ENCODE data around the gene UGT1A10. TPM values are rescaled to one million over a fixed set of nuclear protein-coding genes. Genes with fewer than 3 reads are reported as not detected.

UGT1A10 gene
- polyA plus RNA-seq, 1 donor from 2014 or later, result not detected

- H3K79me2 ChIP-seq (replicated peaks; ENCODE audit: insufficient read depth, low read length), result no peaks in the 10 kb centered on the region
- no peak overlapping the region for H3K4me2 ChIP-seq (ENCODE audit: low read length)
- no peak overlapping the region for H3K27ac ChIP-seq (ENCODE audit: low read length)
- no peak overlapping the region for H2AFZ ChIP-seq (ENCODE audit: low read depth, low read length)
- no peaks in the 10 kb centered on the region for H3K36me3 ChIP-seq (ENCODE audit: insufficient read depth, low read length)
- TF ChIP-seq EP300 (conservative IDR thresholded peaks at IDR 0.05; ENCODE audit: poor library complexity, severe bottlenecking), result no peak
- no peak for TF ChIP-seq MXI1 (conservative IDR thresholded peaks at IDR 0.05; ENCODE audit: poor library complexity, severe bottlenecking)
- TF ChIP-seq, protein P1, sequence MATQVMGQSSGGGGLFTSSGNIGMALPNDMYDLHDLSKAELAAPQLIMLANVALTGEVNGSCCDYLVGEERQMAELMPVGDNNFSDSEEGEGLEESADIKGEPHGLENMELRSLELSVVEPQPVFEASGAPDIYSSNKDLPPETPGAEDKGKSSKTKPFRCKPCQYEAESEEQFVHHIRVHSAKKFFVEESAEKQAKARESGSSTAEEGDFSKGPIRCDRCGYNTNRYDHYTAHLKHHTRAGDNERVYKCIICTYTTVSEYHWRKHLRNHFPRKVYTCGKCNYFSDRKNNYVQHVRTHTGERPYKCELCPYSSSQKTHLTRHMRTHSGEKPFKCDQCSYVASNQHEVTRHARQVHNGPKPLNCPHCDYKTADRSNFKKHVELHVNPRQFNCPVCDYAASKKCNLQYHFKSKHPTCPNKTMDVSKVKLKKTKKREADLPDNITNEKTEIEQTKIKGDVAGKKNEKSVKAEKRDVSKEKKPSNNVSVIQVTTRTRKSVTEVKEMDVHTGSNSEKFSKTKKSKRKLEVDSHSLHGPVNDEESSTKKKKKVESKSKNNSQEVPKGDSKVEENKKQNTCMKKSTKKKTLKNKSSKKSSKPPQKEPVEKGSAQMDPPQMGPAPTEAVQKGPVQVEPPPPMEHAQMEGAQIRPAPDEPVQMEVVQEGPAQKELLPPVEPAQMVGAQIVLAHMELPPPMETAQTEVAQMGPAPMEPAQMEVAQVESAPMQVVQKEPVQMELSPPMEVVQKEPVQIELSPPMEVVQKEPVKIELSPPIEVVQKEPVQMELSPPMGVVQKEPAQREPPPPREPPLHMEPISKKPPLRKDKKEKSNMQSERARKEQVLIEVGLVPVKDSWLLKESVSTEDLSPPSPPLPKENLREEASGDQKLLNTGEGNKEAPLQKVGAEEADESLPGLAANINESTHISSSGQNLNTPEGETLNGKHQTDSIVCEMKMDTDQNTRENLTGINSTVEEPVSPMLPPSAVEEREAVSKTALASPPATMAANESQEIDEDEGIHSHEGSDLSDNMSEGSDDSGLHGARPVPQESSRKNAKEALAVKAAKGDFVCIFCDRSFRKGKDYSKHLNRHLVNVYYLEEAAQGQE (IDR thresholded peaks at IDR 0.05; ENCODE audit: borderline replicate concordance), result no peak
- no peak for TF ChIP-seq POLR2AphosphoS5 (IDR thresholded peaks at IDR 0.05)
- no peak for TF ChIP-seq TAF1 (IDR thresholded peaks at IDR 0.05; ENCODE audit: low read depth)
- no peak for TF ChIP-seq EZH2 (IDR thresholded peaks at IDR 0.05; ENCODE audit: borderline replicate concordance, insufficient read depth, low read length, poor library complexity, severe bottlenecking)
- TF ChIP-seq RAD21 (conservative IDR thresholded peaks at IDR 0.05), result no peak
- H3K4me3 ChIP-seq (ENCODE audit: low read length), result no peak overlapping the region
- no peaks in the 10 kb centered on the region for H3K27me3 ChIP-seq (ENCODE audit: insufficient read depth, low read depth, low read length)
- no peak overlapping the region for H3K9ac ChIP-seq (ENCODE audit: low read length)
- H3K9me2 ChIP-seq (ENCODE audit: insufficient read depth, low read length), result no peaks in the 10 kb centered on the region
- H4K20me1 ChIP-seq (ENCODE audit: insufficient read depth), result no peaks in the 10 kb centered on the region
- no peaks in the 10 kb centered on the region for H3K9me3 ChIP-seq (ENCODE audit: low read length)
- H3F3A ChIP-seq (ENCODE audit: insufficient read depth, low read length, poor library complexity, severe bottlenecking), result no peaks in the 10 kb centered on the region
Observed at GRCh38 chr2:233791883-233792329, 155.7 kb downstream of the UGT1A10 start.

DNA sequence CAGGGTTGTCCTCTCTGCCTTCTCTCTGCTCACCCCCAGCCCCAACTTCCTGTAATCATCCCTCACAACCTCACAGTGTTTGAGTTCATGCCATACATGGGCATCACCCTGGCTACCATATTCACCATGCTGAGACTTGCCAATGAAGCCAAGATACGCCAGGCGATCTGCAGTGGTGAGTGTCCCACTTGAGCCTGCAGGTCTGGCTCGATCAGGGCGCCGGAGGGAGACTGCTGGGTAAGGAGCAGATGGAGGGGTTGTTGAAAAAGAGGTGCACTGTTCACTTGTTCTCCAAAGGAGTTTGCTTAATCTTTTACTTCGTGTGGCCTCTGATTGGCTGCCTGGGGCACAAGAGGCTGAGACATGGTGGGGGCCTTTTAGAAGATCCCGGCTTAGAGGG, 156.5 kb downstream of the UGT1A10 start:
- H3K9me2 ChIP-seq (ENCODE audit: insufficient read depth, low read length), result no peaks in the 10 kb centered on the region
- TF ChIP-seq MXI1 (conservative IDR thresholded peaks at IDR 0.05; ENCODE audit: poor library complexity, severe bottlenecking) (no peak), POLR2AphosphoS5 (IDR thresholded peaks at IDR 0.05) (no peak), EP300 (conservative IDR thresholded peaks at IDR 0.05; ENCODE audit: poor library complexity, severe bottlenecking) (no peak), EZH2 (IDR thresholded peaks at IDR 0.05; ENCODE audit: borderline replicate concordance, insufficient read depth, low read length, poor library complexity, severe bottlenecking) (no peak), SMC3 (conservative IDR thresholded peaks at IDR 0.05; ENCODE audit: poor library complexity) (no peak), TAF1 (IDR thresholded peaks at IDR 0.05; ENCODE audit: low read depth) (no peak), RAD21 (conservative IDR thresholded peaks at IDR 0.05) (no peak), CTCF (IDR thresholded peaks at IDR 0.05; ENCODE audit: poor library complexity, severe bottlenecking) (no peak)
- TF ChIP-seq, protein P1 (IDR thresholded peaks at IDR 0.05; ENCODE audit: borderline replicate concordance), result no peak
- H2AFZ ChIP-seq (ENCODE audit: low read depth, low read length), result no peak overlapping the region
- H4K20me1 ChIP-seq (ENCODE audit: insufficient read depth), result no peaks in the 10 kb centered on the region
- H3K27ac ChIP-seq (ENCODE audit: low read length), result no peak overlapping the region
- H3K9me3 ChIP-seq (ENCODE audit: low read length), result no peaks in the 10 kb centered on the region
- H3F3A ChIP-seq (ENCODE audit: insufficient read depth, low read length, poor library complexity, severe bottlenecking), result no peaks in the 10 kb centered on the region
- H3K36me3 ChIP-seq (ENCODE audit: insufficient read depth, low read length), result no peaks in the 10 kb centered on the region
- no peak overlapping the region for H3K9ac ChIP-seq (ENCODE audit: low read length)
- no peak overlapping the region for H3K4me3 ChIP-seq (ENCODE audit: low read length)
- no peaks in the 10 kb centered on the region for H3K79me2 ChIP-seq (replicated peaks; ENCODE audit: insufficient read depth, low read length)
- no peak overlapping the region for H3K4me2 ChIP-seq (ENCODE audit: low read length)
- H3K27me3 ChIP-seq (ENCODE audit: insufficient read depth, low read depth, low read length), result no peaks in the 10 kb centered on the region

All from neural cell (in vitro differentiated cells).